Measurements from ENCODE around the gene ZBTB48. TPM values are rescaled to one million over a fixed set of nuclear protein-coding genes. Genes with fewer than 3 reads are reported as not detected.
A peak's percentile ranks its signal among the peaks of the same experiment; 100 is the strongest.

The ZBTB48 gene
- total RNA-seq, 1 experiment from 2014 or later, result 18.9 TPM

- DNase-seq (ENCODE audit: low read depth), result no peak
These were observed 7.0 kb upstream of the ZBTB48 start for GRCh38 chr1:6572653-6573383.

- DNase-seq (ENCODE audit: low read depth), result no peak
These were observed 5.7 kb upstream of the ZBTB48 start for GRCh38 chr1:6574025-6574620.

DNA sequence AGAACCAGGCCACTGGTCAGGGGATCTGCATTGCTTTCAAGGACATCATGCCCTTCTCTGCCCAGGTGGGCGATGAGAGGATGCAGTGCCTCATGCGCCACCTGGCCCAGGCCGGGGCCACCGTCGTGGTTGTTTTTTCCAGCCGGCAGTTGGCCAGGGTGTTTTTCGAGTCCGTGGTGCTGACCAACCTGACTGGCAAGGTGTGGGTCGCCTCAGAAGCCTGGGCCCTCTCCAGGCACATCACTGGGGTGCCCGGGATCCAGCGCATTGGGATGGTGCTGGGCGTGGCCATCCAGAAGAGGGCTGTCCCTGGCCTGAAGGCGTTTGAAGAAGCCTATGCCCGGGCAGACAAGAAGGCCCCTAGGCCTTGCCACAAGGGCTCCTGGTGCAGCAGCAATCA lies 5.0 kb upstream of the ZBTB48 start:
- no peak for DNase-seq (ENCODE audit: low read depth)

DNA sequence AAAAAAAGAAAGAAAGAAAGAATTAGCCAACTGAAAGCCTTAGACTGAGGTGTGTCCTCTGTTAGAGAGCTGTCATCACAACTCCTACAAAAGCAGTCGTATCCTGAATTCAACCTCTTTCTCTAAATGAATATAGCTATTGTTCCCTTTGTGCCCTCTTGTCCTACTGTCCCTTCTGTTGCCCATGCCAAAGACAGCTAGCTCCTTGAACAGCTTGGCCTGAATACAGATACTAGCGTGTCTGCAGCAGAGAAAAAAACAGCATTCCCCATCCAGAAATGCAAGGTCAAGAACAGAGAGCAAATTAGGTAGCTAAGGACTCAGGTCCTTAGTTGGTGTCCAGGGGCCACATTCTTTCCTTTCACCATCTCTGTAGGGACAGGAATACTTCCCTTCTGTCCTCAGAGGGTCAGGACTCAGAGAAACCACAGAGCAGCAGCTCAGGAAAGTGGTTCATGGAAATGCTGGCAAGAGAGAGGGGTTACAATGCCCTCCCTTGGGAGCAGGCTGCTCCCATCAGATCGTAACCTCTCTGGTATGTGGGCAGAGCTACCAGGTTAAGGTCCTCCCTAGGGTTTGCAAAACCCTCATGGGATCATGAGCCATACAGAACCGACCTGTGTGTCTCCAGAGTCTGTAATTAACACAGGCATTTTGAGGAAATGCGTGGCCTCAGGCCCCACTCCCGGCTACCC lies 1.8 kb upstream of the ZBTB48 start:
- DNase-seq (ENCODE audit: low read depth), result no peak

DNA sequence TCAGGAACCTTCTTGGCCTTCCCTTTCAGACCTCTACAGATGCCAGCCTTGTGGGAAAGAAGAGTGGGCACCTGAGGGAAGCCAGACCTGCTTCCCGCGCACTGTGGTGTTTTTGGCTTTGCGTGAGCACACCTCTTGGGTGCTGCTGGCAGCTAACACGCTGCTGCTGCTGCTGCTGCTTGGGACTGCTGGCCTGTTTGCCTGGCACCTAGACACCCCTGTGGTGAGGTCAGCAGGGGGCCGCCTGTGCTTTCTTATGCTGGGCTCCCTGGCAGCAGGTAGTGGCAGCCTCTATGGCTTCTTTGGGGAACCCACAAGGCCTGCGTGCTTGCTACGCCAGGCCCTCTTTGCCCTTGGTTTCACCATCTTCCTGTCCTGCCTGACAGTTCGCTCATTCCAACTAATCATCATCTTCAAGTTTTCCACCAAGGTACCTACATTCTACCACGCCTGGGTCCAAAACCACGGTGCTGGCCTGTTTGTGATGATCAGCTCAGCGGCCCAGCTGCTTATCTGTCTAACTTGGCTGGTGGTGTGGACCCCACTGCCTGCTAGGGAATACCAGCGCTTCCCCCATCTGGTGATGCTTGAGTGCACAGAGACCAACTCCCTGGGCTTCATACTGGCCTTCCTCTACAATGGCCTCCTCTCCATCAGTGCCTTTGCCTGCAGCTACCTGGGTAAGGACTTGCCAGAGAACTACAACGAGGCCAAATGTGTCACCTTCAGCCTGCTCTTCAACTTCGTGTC lies 995 bp upstream of the ZBTB48 start:
- no peak for DNase-seq (ENCODE audit: low read depth)

- no peak for DNase-seq (ENCODE audit: low read depth)
These were observed 362 bp downstream of the ZBTB48 start for GRCh38 chr1:6580119-6580592.

- no peak for DNase-seq (ENCODE audit: low read depth)
These were observed 1.0 kb downstream of the ZBTB48 start for GRCh38 chr1:6580593-6581409.

- DNase-seq (ENCODE audit: low read depth), result peak; percentile 67
These were observed 1.9 kb downstream of the ZBTB48 start for GRCh38 chr1:6581561-6582305.

- no peak for DNase-seq (ENCODE audit: low read depth)
These were observed 2.6 kb downstream of the ZBTB48 start for GRCh38 chr1:6582370-6582769.

DNA sequence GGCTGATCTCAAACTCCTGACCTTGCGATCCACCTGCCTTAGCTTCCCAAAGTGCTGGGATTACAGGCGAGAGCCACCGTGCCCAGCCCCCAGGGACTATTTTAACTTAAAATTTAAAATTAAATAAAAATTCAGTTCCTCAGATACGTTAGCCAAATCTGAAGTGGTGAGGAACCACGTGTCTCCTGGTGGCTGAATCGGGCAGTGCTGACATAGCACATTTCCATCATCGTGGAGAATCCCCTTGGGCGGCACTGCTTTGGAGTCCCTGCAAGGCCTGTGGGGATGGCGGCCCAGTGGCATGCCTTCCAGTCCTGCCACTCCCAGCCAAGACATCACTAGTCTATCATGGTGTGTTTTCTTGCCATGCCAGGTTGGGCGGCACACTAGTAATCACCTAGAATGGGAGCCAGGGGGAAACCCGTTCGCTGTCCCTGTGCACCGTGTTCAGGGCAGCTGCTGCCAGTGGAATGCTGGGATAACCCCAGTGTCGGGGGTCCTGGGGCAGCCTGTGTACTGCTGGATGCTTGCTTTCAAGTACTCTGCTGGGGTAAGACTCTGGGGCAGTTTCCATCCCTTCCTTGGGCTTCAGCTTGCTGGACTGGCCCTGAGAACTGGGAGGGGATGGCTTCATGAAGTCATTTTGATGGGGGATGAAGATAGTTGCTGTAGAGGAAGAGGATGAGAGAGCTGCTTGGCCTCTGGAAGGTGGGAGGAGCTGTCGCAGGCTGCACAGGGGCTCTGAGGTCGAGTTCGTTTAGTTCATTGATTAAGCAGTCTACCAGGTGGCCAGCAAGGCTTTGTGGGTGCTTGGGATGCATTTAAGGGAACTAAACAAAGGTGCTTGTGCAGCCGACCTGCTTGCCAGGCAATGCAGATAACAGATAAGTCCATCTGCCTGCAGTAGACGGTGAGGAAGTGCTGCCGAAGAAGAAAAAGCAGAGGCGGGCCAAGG lies 4.6 kb downstream of the ZBTB48 start:
- DNase-seq (ENCODE audit: low read depth), result no peak

DNA sequence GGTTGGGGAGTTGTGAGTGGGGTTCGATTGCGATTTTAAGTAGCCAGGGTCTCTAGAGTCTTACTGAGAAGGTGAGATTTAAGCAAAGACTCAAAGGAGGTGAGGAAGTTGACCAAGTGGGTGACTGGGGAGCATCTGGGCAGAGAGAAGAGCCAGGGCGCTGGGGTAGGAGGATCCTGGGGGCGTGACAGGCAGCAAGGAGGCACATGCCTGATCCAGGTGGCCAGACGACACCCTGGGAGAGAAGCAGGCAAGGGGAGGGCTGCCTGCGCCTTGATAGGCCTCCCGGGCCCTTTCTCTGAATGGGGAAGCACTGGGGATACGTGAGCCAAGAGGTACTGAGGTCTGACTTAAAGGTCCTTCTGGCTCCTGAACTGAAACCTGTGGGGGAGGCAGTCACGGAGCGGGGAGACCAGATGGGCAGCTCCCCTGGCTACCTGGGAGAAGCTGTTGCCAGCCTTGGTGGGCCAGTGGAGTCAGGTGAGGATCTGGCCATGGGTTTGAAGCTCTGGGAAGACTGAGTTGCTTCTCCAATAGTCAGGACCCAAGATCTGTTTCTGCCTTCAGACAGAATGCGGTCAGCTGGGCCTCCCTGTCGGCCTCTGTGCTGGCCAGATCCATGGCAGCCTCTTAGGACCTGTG lies 5.4 kb downstream of the ZBTB48 start:
- DNase-seq (ENCODE audit: low read depth), result no peak

GRCh38 chr1:6585841-6586240 lies 6.0 kb downstream of the ZBTB48 start:
- no peak for DNase-seq (ENCODE audit: low read depth)

DNA sequence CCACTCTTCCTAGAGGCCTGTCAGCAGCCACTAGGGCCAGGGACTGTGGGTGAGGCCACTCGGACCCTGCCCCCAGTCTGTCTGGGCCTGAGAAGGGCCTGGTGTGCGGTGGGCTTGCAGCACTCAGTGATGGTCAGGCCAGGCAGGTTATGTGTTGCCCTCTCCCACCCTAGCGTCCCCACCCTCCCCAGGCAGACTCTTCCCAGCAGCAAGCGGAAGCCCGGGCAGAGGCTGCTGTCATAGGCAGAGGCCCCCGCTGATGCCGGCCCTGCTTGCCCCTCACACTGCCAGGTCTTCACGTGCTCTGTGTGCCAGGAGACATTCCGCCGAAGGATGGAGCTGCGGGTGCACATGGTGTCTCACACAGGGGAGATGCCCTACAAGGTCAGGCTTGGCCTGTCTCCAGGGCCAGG lies 6.6 kb downstream of the ZBTB48 start:
- DNase-seq (ENCODE audit: low read depth), result no peak

- DNase-seq (ENCODE audit: low read depth), result no peak
These were observed 7.6 kb downstream of the ZBTB48 start for GRCh38 chr1:6587261-6588005.

DNA sequence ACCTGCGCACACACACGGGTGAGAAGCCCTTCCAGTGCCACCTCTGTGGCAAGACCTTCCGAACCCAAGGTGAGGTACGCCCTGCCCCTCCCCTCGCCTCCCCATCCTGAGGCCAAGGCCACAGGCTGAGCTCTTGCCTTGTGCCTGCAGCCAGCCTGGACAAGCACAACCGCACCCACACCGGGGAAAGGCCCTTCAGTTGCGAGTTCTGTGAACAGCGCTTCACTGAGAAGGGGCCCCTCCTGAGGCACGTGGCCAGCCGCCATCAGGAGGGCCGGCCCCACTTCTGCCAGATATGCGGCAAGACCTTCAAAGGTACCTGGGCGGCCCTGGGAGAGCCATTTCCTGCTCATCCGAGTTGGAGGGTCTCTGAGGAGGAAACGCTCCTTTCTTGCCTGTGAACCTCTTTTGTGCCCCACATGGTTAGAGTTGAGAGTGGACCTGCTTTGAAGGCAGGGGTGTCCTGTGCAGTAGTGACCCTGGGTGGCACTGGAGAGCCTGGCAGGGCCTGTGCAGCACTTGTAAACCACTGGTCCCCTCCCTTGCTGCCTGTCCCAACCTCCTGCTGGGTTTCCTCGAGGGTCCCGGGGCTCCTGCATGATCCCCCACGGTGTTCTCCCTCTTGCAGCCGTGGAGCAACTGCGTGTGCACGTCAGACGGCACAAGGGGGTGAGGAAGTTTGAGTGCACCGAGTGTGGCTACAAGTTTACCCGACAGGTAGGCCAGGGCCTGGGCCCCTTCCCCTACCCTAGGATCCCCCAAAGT lies 8.5 kb downstream of the ZBTB48 start:
- DNase-seq (ENCODE audit: low read depth), result no peak

GRCh38 chr1:6588893-6589520 lies 9.2 kb downstream of the ZBTB48 start:
- DNase-seq (ENCODE audit: low read depth), result no peak

GRCh38 chr1:6590046-6590445 lies 10.3 kb downstream of the ZBTB48 start:
- no peak for DNase-seq (ENCODE audit: low read depth)

Measured in Daoy (cell line).